ENCODE results near the gene MPZL3.

Gene MPZL3

DNA sequence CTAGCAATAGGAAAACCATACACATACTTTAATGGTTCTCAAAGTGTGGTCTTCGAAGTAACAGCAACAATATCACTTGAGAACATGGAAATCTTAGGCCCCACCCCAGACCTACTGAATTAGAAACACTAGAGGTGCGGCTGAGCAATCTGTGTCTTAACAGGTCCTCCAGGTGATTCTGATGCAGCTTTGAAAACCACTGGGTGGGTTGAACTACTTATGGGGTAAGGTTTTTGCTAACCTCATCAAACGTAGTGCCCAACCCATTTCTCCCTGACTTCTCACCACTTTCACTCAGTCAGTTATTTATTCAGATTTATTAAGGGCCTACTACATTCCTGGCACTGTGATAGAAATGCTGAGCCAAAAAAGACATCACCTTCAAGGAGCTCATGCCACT lies 8.2 kb upstream of the MPZL3 start:
- H3K4me3 ChIP-seq (ENCODE audit: low read depth in 1 of 2, low read length in 2 of 2) = no peak overlapping the region
- no peaks in the 10 kb centered on the region for H3K36me3 ChIP-seq (ENCODE audit: insufficient read depth, low read length)
- no peak overlapping the region for H3K4me2 ChIP-seq (ENCODE audit: insufficient read depth, low read length)
- H3K4me1 ChIP-seq (ENCODE audit: insufficient read depth, low read length) = no peaks in the 10 kb centered on the region
- TF ChIP-seq EZH2 (IDR thresholded peaks at IDR 0.05; ENCODE audit: borderline replicate concordance, low read depth, low read length, severe bottlenecking) = no peak
- TF ChIP-seq, protein P1, sequence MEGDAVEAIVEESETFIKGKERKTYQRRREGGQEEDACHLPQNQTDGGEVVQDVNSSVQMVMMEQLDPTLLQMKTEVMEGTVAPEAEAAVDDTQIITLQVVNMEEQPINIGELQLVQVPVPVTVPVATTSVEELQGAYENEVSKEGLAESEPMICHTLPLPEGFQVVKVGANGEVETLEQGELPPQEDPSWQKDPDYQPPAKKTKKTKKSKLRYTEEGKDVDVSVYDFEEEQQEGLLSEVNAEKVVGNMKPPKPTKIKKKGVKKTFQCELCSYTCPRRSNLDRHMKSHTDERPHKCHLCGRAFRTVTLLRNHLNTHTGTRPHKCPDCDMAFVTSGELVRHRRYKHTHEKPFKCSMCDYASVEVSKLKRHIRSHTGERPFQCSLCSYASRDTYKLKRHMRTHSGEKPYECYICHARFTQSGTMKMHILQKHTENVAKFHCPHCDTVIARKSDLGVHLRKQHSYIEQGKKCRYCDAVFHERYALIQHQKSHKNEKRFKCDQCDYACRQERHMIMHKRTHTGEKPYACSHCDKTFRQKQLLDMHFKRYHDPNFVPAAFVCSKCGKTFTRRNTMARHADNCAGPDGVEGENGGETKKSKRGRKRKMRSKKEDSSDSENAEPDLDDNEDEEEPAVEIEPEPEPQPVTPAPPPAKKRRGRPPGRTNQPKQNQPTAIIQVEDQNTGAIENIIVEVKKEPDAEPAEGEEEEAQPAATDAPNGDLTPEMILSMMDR (IDR thresholded peaks at IDR 0.05; ENCODE audit: borderline replicate concordance, extremely low read depth, low read length, poor library complexity, severe bottlenecking) = no peak
- H3K9me3 ChIP-seq (ENCODE audit: insufficient read depth, low read length, severe bottlenecking) = no peaks in the 10 kb centered on the region
- no peaks in the 10 kb centered on the region for H4K20me1 ChIP-seq (ENCODE audit: insufficient read depth, low read length)
- no peak overlapping the region for H2AFZ ChIP-seq (ENCODE audit: low read depth, low read length)
- no peaks in the 10 kb centered on the region for H3K79me2 ChIP-seq (ENCODE audit: insufficient read depth, low read length)
- peaks cover 2% of the 10 kb centered on the region for H3K27me3 ChIP-seq (ENCODE audit: insufficient read depth, low read length, poor library complexity)
- ATAC-seq (ENCODE audit: insufficient read depth, low read depth) = no peak
- H3K27ac ChIP-seq (ENCODE audit: low read length) = no peak overlapping the region
- no peak for DNase-seq
- no peak overlapping the region for H3K9ac ChIP-seq (ENCODE audit: low read depth, low read length)

DNA sequence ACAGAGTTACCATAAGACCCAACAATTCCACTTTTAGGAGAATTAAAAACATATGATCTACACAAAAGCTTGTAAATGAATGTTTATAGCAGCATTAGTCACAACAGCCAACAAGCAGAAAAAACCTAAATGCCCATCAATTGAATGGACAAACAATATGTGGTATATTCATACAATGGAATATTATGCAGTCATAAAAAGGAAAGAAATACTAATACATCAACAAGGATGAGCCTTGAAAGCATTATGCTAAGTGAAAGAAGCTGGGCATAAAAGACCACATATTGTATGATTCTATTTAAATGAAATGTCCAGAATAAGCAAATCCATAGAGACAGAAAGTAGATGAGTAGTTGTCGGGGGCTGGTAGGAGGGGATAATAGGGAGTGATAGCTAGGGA lies 7.0 kb upstream of the MPZL3 start:
- H4K20me1 ChIP-seq (ENCODE audit: insufficient read depth, low read length) = no peaks in the 10 kb centered on the region
- no peaks in the 10 kb centered on the region for H3K36me3 ChIP-seq (ENCODE audit: insufficient read depth, low read length)
- H3K4me2 ChIP-seq (ENCODE audit: insufficient read depth, low read length) = no peak overlapping the region
- no peaks in the 10 kb centered on the region for H3K79me2 ChIP-seq (ENCODE audit: insufficient read depth, low read length)
- no peaks in the 10 kb centered on the region for H3K4me1 ChIP-seq (ENCODE audit: insufficient read depth, low read length)
- H3K9ac ChIP-seq (ENCODE audit: low read depth, low read length) = no peak overlapping the region
- H3K9me3 ChIP-seq (ENCODE audit: insufficient read depth, low read length, severe bottlenecking) = no peaks in the 10 kb centered on the region
- TF ChIP-seq, protein P1 (IDR thresholded peaks at IDR 0.05; ENCODE audit: borderline replicate concordance, extremely low read depth, low read length, poor library complexity, severe bottlenecking) = no peak
- TF ChIP-seq EZH2 (IDR thresholded peaks at IDR 0.05; ENCODE audit: borderline replicate concordance, low read depth, low read length, severe bottlenecking) = no peak
- H3K27me3 ChIP-seq (ENCODE audit: insufficient read depth, low read length, poor library complexity) = no peaks in the 10 kb centered on the region
- DNase-seq (no peak), ATAC-seq (ENCODE audit: insufficient read depth, low read depth) (no peak)
- no peak overlapping the region for H2AFZ ChIP-seq (ENCODE audit: low read depth, low read length)
- no peak overlapping the region for H3K27ac ChIP-seq (ENCODE audit: low read length)
- H3K4me3 ChIP-seq (ENCODE audit: low read depth in 1 of 2, low read length in 2 of 2) = no peak overlapping the region

DNA sequence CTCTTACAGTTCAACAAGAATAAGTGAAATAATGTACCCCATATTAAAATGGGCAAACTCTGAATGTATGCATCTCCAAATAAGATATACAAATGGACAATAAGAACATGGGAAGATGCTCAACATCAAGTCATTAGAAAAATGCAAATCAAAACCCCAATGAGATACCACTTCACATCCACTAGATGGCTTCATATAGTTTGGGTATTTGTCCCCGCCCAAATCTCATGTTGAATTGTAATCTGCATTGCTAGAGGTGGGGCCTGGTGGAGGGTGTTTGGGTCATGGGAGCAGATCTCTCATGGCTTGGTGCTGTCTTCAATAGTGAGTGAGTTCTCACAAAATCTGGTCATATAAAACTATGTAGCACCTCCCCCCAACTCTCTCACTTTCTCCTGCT lies 6.2 kb upstream of the MPZL3 start:
- Histone ChIP-seq H3K4me3 (ENCODE audit: low read depth in 1 of 2, low read length in 2 of 2) (no peak overlapping the region), H3K4me1 (ENCODE audit: insufficient read depth, low read length) (peaks cover 1% of the 10 kb centered on the region; the same call in 1 of the 2 replicates), H3K4me2 (ENCODE audit: insufficient read depth, low read length) (no peak overlapping the region), H3K27ac (ENCODE audit: low read length) (no peak overlapping the region), H3K27me3 (ENCODE audit: insufficient read depth, low read length, poor library complexity) (no peaks in the 10 kb centered on the region), H3K79me2 (ENCODE audit: insufficient read depth, low read length) (no peaks in the 10 kb centered on the region), H3K9me3 (ENCODE audit: insufficient read depth, low read length, severe bottlenecking) (no peaks in the 10 kb centered on the region), H2AFZ (ENCODE audit: low read depth, low read length) (no peak overlapping the region), H3K36me3 (ENCODE audit: insufficient read depth, low read length) (no peaks in the 10 kb centered on the region), H4K20me1 (ENCODE audit: insufficient read depth, low read length) (no peaks in the 10 kb centered on the region), H3K9ac (ENCODE audit: low read depth, low read length) (no peak overlapping the region)
- DNase-seq (peak; percentile 48), ATAC-seq (ENCODE audit: insufficient read depth, low read depth) (peak; percentile 81)
- no peak for TF ChIP-seq EZH2 (IDR thresholded peaks at IDR 0.05; ENCODE audit: borderline replicate concordance, low read depth, low read length, severe bottlenecking)
- TF ChIP-seq, protein P1 (IDR thresholded peaks at IDR 0.05; ENCODE audit: borderline replicate concordance, extremely low read depth, low read length, poor library complexity, severe bottlenecking) = peak; percentile 68

DNA sequence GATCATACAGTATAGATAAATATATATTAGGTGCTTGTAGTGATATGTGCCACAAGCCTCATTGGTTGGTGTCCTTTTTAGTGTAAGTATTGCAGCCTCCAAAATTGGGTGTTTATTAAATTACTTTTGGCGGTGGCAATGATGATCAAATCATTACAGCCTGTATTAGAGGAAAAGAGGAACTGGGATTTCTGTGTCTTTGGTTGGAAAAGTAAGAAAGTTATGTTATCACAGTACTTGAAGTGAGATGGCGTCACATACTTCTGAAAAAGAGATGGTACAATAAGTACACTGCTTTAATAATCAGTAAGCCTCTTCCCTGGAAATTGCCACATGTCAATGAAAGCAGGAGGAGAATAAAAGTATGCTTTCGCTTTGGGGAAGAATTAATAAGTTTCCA lies 523 bp upstream of the MPZL3 start:
- peak overlapping the region; percentile 100 for H2AFZ ChIP-seq (ENCODE audit: low read depth, low read length)
- H3K36me3 ChIP-seq (ENCODE audit: insufficient read depth, low read length) = no peaks in the 10 kb centered on the region
- H3K4me2 ChIP-seq (ENCODE audit: insufficient read depth, low read length) = peak overlapping the region; percentile 78
- peak overlapping the region; percentile 59 for H3K9ac ChIP-seq (ENCODE audit: low read depth, low read length)
- DNase-seq = no peak
- H3K4me1 ChIP-seq (ENCODE audit: insufficient read depth, low read length) = peaks cover 25% of the 10 kb centered on the region
- H3K79me2 ChIP-seq (ENCODE audit: insufficient read depth, low read length) = peaks cover 11% of the 10 kb centered on the region
- TF ChIP-seq, protein P1 (IDR thresholded peaks at IDR 0.05; ENCODE audit: borderline replicate concordance, extremely low read depth, low read length, poor library complexity, severe bottlenecking) = no peak
- no peak for TF ChIP-seq EZH2 (IDR thresholded peaks at IDR 0.05; ENCODE audit: borderline replicate concordance, low read depth, low read length, severe bottlenecking)
- H3K27me3 ChIP-seq (ENCODE audit: insufficient read depth, low read length, poor library complexity) = no peaks in the 10 kb centered on the region
- no peak for ATAC-seq (ENCODE audit: insufficient read depth, low read depth)
- no peaks in the 10 kb centered on the region for H3K9me3 ChIP-seq (ENCODE audit: insufficient read depth, low read length, severe bottlenecking)
- H3K27ac ChIP-seq (ENCODE audit: low read length) = peak overlapping the region; percentile 94; the same call in 1 of the 2 replicates
- no peaks in the 10 kb centered on the region for H4K20me1 ChIP-seq (ENCODE audit: insufficient read depth, low read length)
- H3K4me3 ChIP-seq (ENCODE audit: low read depth in 1 of 2, low read length in 2 of 2) = peak overlapping the region; percentile 46 to 76

Data from DND-41 (cell line).